Erythroblast (primary cell): ENCODE results near the gene SGF29.

Source experiments
- GATA1 ChIP-seq: IDR thresholded peaks from 2 replicates; pipeline ENCODE4 v1.6.1; 2011; ENCODE audit warnings: low read depth, mild to moderate bottlenecking, control low read depth, low read length, moderate library complexity
- POLR2A ChIP-seq: IDR thresholded peaks from 2 replicates; pipeline ENCODE4 v1.6.1; 2011; ENCODE audit warnings: mild to moderate bottlenecking, low read length

DNA sequence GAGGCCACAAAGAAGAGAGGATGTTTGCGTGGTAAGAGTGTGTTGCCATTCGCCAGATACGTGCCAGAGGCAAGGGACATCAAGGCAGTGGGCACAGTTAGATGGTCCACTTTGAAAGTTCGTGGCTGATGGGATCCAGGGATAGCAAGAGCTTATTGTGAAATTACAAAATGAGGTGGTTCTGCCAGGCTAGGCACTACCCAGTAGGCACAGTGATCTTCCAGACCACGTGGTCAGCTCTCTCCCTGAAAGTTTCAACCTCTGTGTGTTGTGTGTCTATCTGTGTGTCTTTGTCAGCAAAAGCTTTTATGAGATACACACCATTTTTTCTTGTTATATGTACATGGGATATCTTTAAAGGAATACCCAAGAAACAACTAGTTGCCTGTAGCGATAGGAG is 9.5 kb downstream of the SGF29 start:
- TF ChIP-seq POLR2A, result no peak
- TF ChIP-seq GATA1, result no peak
